Mesothelial cell of epicardium (in vitro differentiated cells): Measurements from ENCODE around the gene PRDX3. TPM values are rescaled to one million over a fixed set of nuclear protein-coding genes. Genes with fewer than 3 reads are reported as not detected.

Source experiments
- DNase-seq, 2 experiments: peaks; one replicate each; pipeline ENCODE4 v3.0.0; 2021; ENCODE audit warnings: low spot score in 2 of 2; ENCODE audit not compliant: unreplicated experiment in 2 of 2
- H3K27ac Mint-ChIP-seq: 2 replicates; pipeline ENCODE4 v1.8.0; 2021; ENCODE audit warnings: mixed read lengths
- H3K27me3 Mint-ChIP-seq: 2 replicates; pipeline ENCODE4 v1.8.0; 2021; ENCODE audit warnings: low read depth, mixed read lengths
- H3K36me3 Mint-ChIP-seq: 2 replicates; pipeline ENCODE4 v1.8.0; 2021; ENCODE audit warnings: mixed read lengths
- H3K4me1 Mint-ChIP-seq: 2 replicates; pipeline ENCODE4 v1.8.0; 2021; ENCODE audit warnings: mixed read lengths
- H3K4me3 Mint-ChIP-seq: 2 replicates; pipeline ENCODE4 v1.8.0; 2021; ENCODE audit warnings: mild to moderate bottlenecking, moderate library complexity, mixed read lengths
- H3K9me3 Mint-ChIP-seq: 2 replicates; pipeline ENCODE4 v1.8.0; 2021; ENCODE audit warnings: mixed read lengths
- total RNA-seq: library from RNA; stranded (reverse); gene quantifications from 3 replicates; pipeline ENCODE4 v1.2.1, GENCODE V29; 2021
- TF ChIP-seq, protein P1 (sequence below): fragments of 200-600 bp; sonication (generic); IDR thresholded peaks from one replicate; pipeline ENCODE4 v1.5.0; 2021; ENCODE audit warnings: antibody characterized with exemption; ENCODE audit not compliant: unreplicated experiment

The PRDX3 gene
- total RNA-seq, 1 donor from 2014 or later = 85.7 TPM

DNA sequence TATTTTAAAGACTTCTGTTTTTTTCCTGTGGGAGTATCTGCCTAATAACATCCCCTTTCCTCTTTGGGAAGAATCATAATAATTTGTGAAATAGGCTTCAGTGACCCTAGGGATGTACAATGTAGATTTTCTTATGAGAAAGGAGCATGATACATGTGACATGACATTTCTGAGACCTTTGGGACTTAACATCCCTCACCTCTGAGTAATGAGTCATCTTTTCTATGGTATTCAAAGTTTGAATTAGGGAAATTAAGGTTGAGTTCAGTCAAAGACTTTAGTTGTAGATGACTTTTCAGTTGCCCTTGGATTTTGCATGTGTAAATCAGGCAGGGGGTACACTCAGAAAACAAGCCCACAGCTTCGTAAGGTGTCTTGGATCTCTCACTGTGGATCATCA is 43.1 kb upstream of the PRDX3 start:
- Mint-ChIP-seq H3K4me1 (peaks cover 35% of the 10 kb centered on the region), H3K27ac (no peak overlapping the region), H3K9me3 (no peaks in the 10 kb centered on the region), H3K36me3 (no peaks in the 10 kb centered on the region), H3K27me3 (no peaks in the 10 kb centered on the region), H3K4me3 (no peak overlapping the region)
- TF ChIP-seq, protein P1, sequence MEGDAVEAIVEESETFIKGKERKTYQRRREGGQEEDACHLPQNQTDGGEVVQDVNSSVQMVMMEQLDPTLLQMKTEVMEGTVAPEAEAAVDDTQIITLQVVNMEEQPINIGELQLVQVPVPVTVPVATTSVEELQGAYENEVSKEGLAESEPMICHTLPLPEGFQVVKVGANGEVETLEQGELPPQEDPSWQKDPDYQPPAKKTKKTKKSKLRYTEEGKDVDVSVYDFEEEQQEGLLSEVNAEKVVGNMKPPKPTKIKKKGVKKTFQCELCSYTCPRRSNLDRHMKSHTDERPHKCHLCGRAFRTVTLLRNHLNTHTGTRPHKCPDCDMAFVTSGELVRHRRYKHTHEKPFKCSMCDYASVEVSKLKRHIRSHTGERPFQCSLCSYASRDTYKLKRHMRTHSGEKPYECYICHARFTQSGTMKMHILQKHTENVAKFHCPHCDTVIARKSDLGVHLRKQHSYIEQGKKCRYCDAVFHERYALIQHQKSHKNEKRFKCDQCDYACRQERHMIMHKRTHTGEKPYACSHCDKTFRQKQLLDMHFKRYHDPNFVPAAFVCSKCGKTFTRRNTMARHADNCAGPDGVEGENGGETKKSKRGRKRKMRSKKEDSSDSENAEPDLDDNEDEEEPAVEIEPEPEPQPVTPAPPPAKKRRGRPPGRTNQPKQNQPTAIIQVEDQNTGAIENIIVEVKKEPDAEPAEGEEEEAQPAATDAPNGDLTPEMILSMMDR = no peak
- no peak for DNase-seq

DNA sequence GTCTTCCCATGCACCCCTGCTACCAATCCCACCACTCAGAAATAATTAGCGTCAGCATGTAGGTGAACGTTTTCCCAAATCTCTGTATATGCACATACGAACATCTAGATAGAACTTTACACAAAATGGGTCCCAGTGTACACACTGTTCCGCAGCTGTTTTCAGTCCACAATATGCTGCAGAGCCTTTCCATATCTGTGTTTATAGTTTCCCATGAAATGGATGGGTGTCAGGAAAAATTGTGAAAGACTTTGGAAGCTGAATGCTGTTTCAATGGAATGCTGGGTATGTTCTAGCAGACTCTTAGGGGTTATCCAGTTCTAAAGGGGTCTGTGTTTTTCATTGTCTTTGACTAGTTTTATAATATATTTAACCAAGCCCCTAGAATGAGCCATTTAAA is 42.6 kb upstream of the PRDX3 start:
- Mint-ChIP-seq H3K36me3 (no peaks in the 10 kb centered on the region), H3K27ac (peak overlapping the region; percentile 27), H3K4me1 (peaks cover 35% of the 10 kb centered on the region), H3K27me3 (no peaks in the 10 kb centered on the region), H3K9me3 (no peaks in the 10 kb centered on the region), H3K4me3 (no peak overlapping the region)
- DNase-seq = no peak
- TF ChIP-seq, protein P1 = no peak

DNA sequence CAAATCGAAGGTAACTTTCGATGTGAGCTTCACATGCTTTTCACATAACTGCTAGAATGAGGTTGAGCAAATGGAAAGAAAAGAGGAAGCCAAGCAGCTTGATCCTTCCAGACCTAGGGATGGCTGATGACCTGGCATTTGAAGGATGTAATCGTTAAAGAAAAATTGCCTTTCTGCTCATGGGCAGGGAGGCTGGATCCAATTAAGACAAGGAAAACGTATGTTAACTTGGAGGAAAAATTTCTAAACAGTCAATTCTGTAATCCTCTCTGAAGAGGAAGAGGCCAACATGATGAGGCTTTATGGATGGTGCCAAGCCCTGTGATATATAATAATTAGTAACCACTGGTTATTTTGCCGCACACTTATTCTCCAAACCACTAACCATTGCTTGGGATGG is 41.3 kb upstream of the PRDX3 start:
- Mint-ChIP-seq H3K27ac (peak overlapping the region; percentile 47), H3K4me3 (no peak overlapping the region), H3K4me1 (peaks cover 35% of the 10 kb centered on the region), H3K36me3 (no peaks in the 10 kb centered on the region), H3K27me3 (no peaks in the 10 kb centered on the region), H3K9me3 (no peaks in the 10 kb centered on the region)
- TF ChIP-seq, protein P1 = no peak
- DNase-seq = no peak

DNA sequence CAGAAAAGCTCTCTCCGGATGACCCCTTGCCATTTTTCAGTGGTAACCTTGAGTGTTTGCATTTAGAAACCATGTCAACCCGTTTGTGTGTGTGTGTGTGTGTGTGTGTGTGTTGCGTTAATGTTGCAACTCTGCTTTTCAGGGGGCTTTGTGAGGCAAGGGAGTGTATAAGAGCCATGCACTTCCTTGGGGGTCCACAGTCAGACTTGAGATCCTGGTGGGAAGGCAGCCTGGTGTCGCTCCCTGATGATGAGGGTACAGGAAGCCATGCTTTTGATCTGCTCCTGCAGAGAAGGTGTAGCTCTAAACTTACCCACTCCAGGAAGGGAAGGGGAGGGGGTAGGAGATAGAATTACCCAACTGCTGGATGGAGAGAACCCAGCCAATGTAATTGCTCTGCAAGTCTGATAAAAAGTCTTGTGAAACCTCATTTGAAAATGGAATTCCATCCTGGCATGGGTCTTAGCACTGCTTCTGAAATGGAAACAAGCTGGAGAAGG is 39.4 kb upstream of the PRDX3 start:
- DNase-seq = no peak
- TF ChIP-seq, protein P1 = no peak
- H3K4me1 Mint-ChIP-seq = peaks cover 32% of the 10 kb centered on the region
- no peak overlapping the region for H3K4me3 Mint-ChIP-seq
- no peaks in the 10 kb centered on the region for H3K9me3 Mint-ChIP-seq
- peaks cover 2% of the 10 kb centered on the region for H3K27me3 Mint-ChIP-seq
- no peaks in the 10 kb centered on the region for H3K36me3 Mint-ChIP-seq
- H3K27ac Mint-ChIP-seq = no peak overlapping the region

DNA sequence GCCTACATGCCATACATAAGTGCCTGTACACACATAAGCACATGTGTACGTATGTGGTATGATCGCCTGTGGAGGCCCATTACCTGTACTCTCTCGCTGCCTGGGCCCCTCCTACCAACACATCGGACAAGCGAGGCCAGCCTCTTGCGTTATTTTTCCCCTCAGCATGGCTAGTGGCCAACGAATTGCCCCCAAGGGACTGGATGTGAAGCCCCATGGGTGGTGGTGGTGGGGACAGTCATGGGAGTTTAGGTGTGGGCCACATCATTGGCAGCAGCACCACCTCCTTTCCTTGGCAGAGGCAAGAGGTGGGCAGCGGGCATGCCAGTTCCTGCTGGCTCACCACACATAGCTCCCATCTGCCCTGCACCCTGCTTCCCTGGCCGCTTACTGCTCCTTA is 38.8 kb upstream of the PRDX3 start:
- no peak overlapping the region for H3K27ac Mint-ChIP-seq
- TF ChIP-seq, protein P1 = no peak
- H3K9me3 Mint-ChIP-seq = no peaks in the 10 kb centered on the region
- H3K27me3 Mint-ChIP-seq = peaks cover 2% of the 10 kb centered on the region
- H3K4me3 Mint-ChIP-seq = no peak overlapping the region
- no peak for DNase-seq
- peaks cover 32% of the 10 kb centered on the region for H3K4me1 Mint-ChIP-seq
- H3K36me3 Mint-ChIP-seq = no peaks in the 10 kb centered on the region

DNA sequence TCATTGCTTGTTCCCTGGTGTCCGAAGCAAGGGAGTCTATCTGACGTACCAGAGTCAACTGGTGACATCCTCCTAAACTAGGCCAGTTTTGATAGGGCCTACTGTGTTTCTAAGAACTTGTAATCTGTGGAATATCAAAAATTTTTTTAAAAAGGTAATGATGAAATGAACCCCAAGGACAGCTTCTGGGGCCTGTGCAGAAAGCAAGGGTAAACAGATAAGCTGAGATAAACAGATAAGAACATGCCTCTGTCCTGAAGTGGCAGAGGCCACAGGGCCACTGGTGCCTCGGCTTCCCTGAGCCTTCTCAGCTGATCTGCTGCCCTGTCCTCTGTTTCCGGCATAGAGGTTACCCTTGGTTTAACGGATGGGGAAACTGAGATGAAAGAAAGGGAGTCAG is 37.5 kb upstream of the PRDX3 start:
- no peak for DNase-seq
- no peak overlapping the region for H3K27ac Mint-ChIP-seq
- TF ChIP-seq, protein P1 = no peak
- no peaks in the 10 kb centered on the region for H3K9me3 Mint-ChIP-seq
- no peaks in the 10 kb centered on the region for H3K36me3 Mint-ChIP-seq
- no peak overlapping the region for H3K4me3 Mint-ChIP-seq
- peaks cover 33% of the 10 kb centered on the region for H3K4me1 Mint-ChIP-seq
- peaks cover 2% of the 10 kb centered on the region for H3K27me3 Mint-ChIP-seq
